NCI-H187 treated with DMSO at 0.1 percent for 48 hours (cell line): ENCODE results near the gene TMEM218.

ENCODE experiments used
- DNase-seq: peaks from one replicate; lab custom pipeline; 2025; lab: John Stamatoyannopoulos, UW

TMEM218 gene

GRCh38 chr11:125129316-125129993 is 18.0 kb upstream of the TMEM218 start:
- no peak for DNase-seq

GRCh38 chr11:125128450-125128849 is 17.0 kb upstream of the TMEM218 start:
- DNase-seq: no peak

- no peak for DNase-seq
Measured at GRCh38 chr11:125124618-125124992, 13.2 kb upstream of the TMEM218 start.

GRCh38 chr11:125123947-125124617 is 12.7 kb upstream of the TMEM218 start:
- DNase-seq: peak; percentile 4

GRCh38 chr11:125123194-125123946 is 11.9 kb upstream of the TMEM218 start:
- DNase-seq: no peak

- no peak for DNase-seq
Measured at GRCh38 chr11:125117429-125117828, 6.0 kb upstream of the TMEM218 start.

- DNase-seq: no peak
Measured at GRCh38 chr11:125114518-125114917, 3.1 kb upstream of the TMEM218 start.

GRCh38 chr11:125112208-125112604 is 780 bp upstream of the TMEM218 start:
- DNase-seq: no peak

GRCh38 chr11:125111001-125111342 is 454 bp downstream of the TMEM218 start:
- DNase-seq: no peak

- DNase-seq: no peak
Measured at GRCh38 chr11:125110506-125110905, 920 bp downstream of the TMEM218 start.

GRCh38 chr11:125108469-125108868 is 3.0 kb downstream of the TMEM218 start:
- DNase-seq: no peak

GRCh38 chr11:125105926-125106325 is 5.5 kb downstream of the TMEM218 start:
- no peak for DNase-seq

- no peak for DNase-seq
Measured at GRCh38 chr11:125102510-125102909, 8.9 kb downstream of the TMEM218 start.

GRCh38 chr11:125102025-125102424 is 9.4 kb downstream of the TMEM218 start:
- DNase-seq: no peak

- DNase-seq: no peak
Measured at GRCh38 chr11:125101596-125101995, 9.8 kb downstream of the TMEM218 start.

- no peak for DNase-seq
Measured at GRCh38 chr11:125100136-125100535, 11.3 kb downstream of the TMEM218 start.

- DNase-seq: no peak
Measured at GRCh38 chr11:125094731-125095130, 16.7 kb downstream of the TMEM218 start.

GRCh38 chr11:125093502-125093901 is 17.9 kb downstream of the TMEM218 start:
- DNase-seq: no peak

- DNase-seq: no peak
Measured at GRCh38 chr11:125092669-125093068, 18.8 kb downstream of the TMEM218 start.

GRCh38 chr11:125091877-125092664 is 19.4 kb downstream of the TMEM218 start:
- DNase-seq: no peak

- DNase-seq: no peak
Measured at GRCh38 chr11:125091247-125091876, 20.1 kb downstream of the TMEM218 start.

GRCh38 chr11:125090816-125091215 is 20.6 kb downstream of the TMEM218 start:
- DNase-seq: no peak
